H1 (cell line): ENCODE data around the gene ZNF691. TPM values are rescaled to one million over a fixed set of nuclear protein-coding genes. Genes with fewer than 3 reads are reported as not detected.

ENCODE experiments used
- BRCA1 ChIP-seq: IDR thresholded peaks from 2 replicates; pipeline ENCODE4 v1.6.1; 2012; ENCODE audit warnings: low read depth, low read length, improper control_type of control experiment
- CBX8 ChIP-seq: fragments of 300-800, 300-1000 bp; sonication (generic); IDR thresholded peaks from 2 replicates; pipeline ENCODE4 v1.7.1; 2016; ENCODE audit warnings: low read depth, low read length, borderline replicate concordance
- CREB1 ChIP-seq: IDR thresholded peaks from 2 replicates; pipeline ENCODE4 v1.6.1; 2012; ENCODE audit warnings: inconsistent platforms
- EZH2 ChIP-seq: fragments of 200-600 bp; sonication (generic); IDR thresholded peaks from 2 replicates; pipeline ENCODE4 v1.7.1; 2012; ENCODE audit warnings: low read depth, mild to moderate bottlenecking, moderate library complexity, low read length, inconsistent platforms; ENCODE audit not compliant: severe bottlenecking
- JUND ChIP-seq: IDR thresholded peaks from 2 replicates; pipeline ENCODE4 v1.6.1; 2011; ENCODE audit warnings: mild to moderate bottlenecking, improper control_type of control experiment, low read length
- MAFK ChIP-seq: IDR thresholded peaks from 2 replicates; pipeline ENCODE4 v1.6.1; 2012; ENCODE audit warnings: low read depth, mild to moderate bottlenecking, improper control_type of control experiment, low read length
- SIRT6 ChIP-seq: IDR thresholded peaks from one replicate; pipeline ENCODE4 v1.7.1; 2012; ENCODE audit warnings: low read length, inconsistent platforms
- TAF1 ChIP-seq: IDR thresholded peaks from 2 replicates; pipeline ENCODE4 v1.6.1; 2011; ENCODE audit warnings: mild to moderate bottlenecking, low read depth, low read length
- TEAD4 ChIP-seq: IDR thresholded peaks from 2 replicates; pipeline ENCODE4 v1.6.1; 2012; ENCODE audit warnings: low read depth, low read length, inconsistent platforms, mixed read lengths
- YY1 ChIP-seq: IDR thresholded peaks from 2 replicates; pipeline ENCODE4 v1.6.1; 2011; ENCODE audit warnings: low read depth, mild to moderate bottlenecking, low read length
- polyA plus RNA-seq, 7 experiments: library from polyadenylated mRNA; depleted of rRNA in 3 of 7; stranded (reverse) in 5 of 7; unstranded in 2 of 7; fragments of >200 nt in 5 of 7; fragments of 200-250 nt in 2 of 7; gene quantifications; 1 replicate in 5 of 7; 2 replicates in 1 of 7; 4 replicates in 1 of 7; pipeline versions ENCODE4 v1.2.1 to v1.2.3, GENCODE V29; 2011 to 2013; ENCODE audit warnings: missing spikeins in 2 of 7, mixed read lengths in 2 of 7
- total RNA-seq: library from RNA; stranded (reverse); fragmentation: NEBNext Ultra II Directional; extraction: Animal tissue kit (Norgen Biotek cat#: 25700); gene quantifications from 2 replicates; pipeline ENCODE4 v1.2.1, GENCODE V29; 2021
- TF ChIP-seq, protein P1 (sequence below): fragments of 300-600 bp; sonication (generic); IDR thresholded peaks from 2 replicates; pipeline ENCODE4 v1.7.1; 2012; ENCODE audit warnings: low read length, moderate library complexity, mild to moderate bottlenecking, inconsistent platforms; ENCODE audit not compliant: insufficient replicate concordance

ZNF691 gene
- total and polyA plus RNA-seq, 2 of the 8 experiments (the other 6 are each of a cell fraction or from before 2014, with no cell fraction given), result 19.5 TPM

DNA sequence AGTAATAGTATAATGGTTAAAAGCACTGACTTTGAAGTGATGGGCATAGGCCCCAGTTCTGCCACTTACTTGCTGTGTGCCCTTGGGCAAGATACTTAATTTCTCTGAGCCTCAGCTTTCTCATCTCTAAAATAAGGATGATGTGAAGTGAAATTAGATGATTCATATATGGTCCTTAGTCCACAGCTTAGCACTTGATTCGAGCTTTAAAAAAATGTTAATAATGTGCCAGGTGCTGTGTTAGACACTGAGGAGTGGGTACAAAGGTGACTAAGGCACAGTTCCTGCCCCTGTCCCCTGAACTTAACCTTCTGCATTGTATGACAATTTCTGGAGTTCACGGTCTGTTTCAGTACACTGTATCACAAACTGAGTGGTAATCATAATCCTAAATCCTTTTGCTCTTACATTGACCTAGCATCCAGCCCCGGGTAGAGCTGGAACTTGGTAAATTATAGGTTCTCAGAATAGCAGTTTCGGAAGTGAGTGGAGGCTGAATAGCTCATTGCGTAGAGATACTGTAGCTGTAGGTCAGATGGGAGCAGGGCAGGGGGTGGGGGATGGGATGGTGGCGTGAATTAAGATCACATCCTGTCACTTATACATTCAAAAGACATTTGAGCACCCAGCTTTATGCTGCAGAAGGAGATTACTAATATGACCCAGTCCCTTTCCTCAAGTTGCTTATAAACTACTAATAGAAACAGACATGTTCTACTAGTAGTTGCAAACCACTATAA is 1.5 kb downstream of the ZNF691 start (continued):
- TF ChIP-seq, protein P1, sequence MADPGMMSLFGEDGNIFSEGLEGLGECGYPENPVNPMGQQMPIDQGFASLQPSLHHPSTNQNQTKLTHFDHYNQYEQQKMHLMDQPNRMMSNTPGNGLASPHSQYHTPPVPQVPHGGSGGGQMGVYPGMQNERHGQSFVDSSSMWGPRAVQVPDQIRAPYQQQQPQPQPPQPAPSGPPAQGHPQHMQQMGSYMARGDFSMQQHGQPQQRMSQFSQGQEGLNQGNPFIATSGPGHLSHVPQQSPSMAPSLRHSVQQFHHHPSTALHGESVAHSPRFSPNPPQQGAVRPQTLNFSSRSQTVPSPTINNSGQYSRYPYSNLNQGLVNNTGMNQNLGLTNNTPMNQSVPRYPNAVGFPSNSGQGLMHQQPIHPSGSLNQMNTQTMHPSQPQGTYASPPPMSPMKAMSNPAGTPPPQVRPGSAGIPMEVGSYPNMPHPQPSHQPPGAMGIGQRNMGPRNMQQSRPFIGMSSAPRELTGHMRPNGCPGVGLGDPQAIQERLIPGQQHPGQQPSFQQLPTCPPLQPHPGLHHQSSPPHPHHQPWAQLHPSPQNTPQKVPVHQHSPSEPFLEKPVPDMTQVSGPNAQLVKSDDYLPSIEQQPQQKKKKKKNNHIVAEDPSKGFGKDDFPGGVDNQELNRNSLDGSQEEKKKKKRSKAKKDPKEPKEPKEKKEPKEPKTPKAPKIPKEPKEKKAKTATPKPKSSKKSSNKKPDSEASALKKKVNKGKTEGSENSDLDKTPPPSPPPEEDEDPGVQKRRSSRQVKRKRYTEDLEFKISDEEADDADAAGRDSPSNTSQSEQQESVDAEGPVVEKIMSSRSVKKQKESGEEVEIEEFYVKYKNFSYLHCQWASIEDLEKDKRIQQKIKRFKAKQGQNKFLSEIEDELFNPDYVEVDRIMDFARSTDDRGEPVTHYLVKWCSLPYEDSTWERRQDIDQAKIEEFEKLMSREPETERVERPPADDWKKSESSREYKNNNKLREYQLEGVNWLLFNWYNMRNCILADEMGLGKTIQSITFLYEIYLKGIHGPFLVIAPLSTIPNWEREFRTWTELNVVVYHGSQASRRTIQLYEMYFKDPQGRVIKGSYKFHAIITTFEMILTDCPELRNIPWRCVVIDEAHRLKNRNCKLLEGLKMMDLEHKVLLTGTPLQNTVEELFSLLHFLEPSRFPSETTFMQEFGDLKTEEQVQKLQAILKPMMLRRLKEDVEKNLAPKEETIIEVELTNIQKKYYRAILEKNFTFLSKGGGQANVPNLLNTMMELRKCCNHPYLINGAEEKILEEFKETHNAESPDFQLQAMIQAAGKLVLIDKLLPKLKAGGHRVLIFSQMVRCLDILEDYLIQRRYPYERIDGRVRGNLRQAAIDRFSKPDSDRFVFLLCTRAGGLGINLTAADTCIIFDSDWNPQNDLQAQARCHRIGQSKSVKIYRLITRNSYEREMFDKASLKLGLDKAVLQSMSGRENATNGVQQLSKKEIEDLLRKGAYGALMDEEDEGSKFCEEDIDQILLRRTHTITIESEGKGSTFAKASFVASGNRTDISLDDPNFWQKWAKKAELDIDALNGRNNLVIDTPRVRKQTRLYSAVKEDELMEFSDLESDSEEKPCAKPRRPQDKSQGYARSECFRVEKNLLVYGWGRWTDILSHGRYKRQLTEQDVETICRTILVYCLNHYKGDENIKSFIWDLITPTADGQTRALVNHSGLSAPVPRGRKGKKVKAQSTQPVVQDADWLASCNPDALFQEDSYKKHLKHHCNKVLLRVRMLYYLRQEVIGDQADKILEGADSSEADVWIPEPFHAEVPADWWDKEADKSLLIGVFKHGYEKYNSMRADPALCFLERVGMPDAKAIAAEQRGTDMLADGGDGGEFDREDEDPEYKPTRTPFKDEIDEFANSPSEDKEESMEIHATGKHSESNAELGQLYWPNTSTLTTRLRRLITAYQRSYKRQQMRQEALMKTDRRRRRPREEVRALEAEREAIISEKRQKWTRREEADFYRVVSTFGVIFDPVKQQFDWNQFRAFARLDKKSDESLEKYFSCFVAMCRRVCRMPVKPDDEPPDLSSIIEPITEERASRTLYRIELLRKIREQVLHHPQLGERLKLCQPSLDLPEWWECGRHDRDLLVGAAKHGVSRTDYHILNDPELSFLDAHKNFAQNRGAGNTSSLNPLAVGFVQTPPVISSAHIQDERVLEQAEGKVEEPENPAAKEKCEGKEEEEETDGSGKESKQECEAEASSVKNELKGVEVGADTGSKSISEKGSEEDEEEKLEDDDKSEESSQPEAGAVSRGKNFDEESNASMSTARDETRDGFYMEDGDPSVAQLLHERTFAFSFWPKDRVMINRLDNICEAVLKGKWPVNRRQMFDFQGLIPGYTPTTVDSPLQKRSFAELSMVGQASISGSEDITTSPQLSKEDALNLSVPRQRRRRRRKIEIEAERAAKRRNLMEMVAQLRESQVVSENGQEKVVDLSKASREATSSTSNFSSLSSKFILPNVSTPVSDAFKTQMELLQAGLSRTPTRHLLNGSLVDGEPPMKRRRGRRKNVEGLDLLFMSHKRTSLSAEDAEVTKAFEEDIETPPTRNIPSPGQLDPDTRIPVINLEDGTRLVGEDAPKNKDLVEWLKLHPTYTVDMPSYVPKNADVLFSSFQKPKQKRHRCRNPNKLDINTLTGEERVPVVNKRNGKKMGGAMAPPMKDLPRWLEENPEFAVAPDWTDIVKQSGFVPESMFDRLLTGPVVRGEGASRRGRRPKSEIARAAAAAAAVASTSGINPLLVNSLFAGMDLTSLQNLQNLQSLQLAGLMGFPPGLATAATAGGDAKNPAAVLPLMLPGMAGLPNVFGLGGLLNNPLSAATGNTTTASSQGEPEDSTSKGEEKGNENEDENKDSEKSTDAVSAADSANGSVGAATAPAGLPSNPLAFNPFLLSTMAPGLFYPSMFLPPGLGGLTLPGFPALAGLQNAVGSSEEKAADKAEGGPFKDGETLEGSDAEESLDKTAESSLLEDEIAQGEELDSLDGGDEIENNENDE, result no peak
- TF ChIP-seq TEAD4 (no peak), CREB1 (no peak), JUND (no peak), BRCA1 (no peak), YY1 (no peak), MAFK (no peak), CBX8 (no peak), EZH2 (no peak), SIRT6 (no peak), TAF1 (no peak)
- TF ChIP-seq, all 59 proteins: peak for 0
